Neuronal stem cell (in vitro differentiated cells): ENCODE measurements around the gene EMC8.

Source experiments
- DNase-seq: peaks from one replicate; pipeline ENCODE4 v3.0.0-alpha.2; 2013; ENCODE audit warnings: low spot score
- H2AFZ ChIP-seq: one replicate; pipeline ENCODE4 v1.6.1; 2013; ENCODE audit warnings: mild to moderate bottlenecking, low read length, inconsistent platforms
- H2AK5ac ChIP-seq: 2 replicates; pipeline ENCODE4 v1.6.1; 2013; ENCODE audit warnings: low read depth, mild to moderate bottlenecking, inconsistent platforms, low read length, moderate library complexity, mixed read lengths
- H2BK120ac ChIP-seq: 2 replicates; pipeline ENCODE4 v1.6.1; 2013; ENCODE audit warnings: low read depth, mild to moderate bottlenecking, inconsistent platforms, low read length, moderate library complexity, mixed read lengths
- H2BK12ac ChIP-seq: one replicate; pipeline ENCODE4 v1.6.1; 2013; ENCODE audit warnings: low read length, inconsistent platforms
- H2BK15ac ChIP-seq: 2 replicates; pipeline ENCODE4 v1.6.1; 2013; ENCODE audit warnings: mild to moderate bottlenecking, low read length, inconsistent platforms, mixed read lengths
- H2BK5ac ChIP-seq: one replicate; pipeline ENCODE4 v1.6.1; 2013; ENCODE audit warnings: inconsistent platforms, mild to moderate bottlenecking, low read length, moderate library complexity
- H3K14ac ChIP-seq: one replicate; pipeline ENCODE4 v1.6.1; 2013; ENCODE audit warnings: low read length, inconsistent platforms
- H3K18ac ChIP-seq: 2 replicates; pipeline ENCODE4 v1.6.1; 2013; ENCODE audit warnings: low read length, inconsistent platforms
- H3K23ac ChIP-seq: 2 replicates; pipeline ENCODE4 v1.6.1; 2013; ENCODE audit warnings: low read depth, mild to moderate bottlenecking, mixed read lengths, low read length, inconsistent platforms; ENCODE audit not compliant: poor library complexity
- H3K27ac ChIP-seq: replicated peaks from 3 replicates; pipeline ENCODE4 v1.5.1; 2013; ENCODE audit warnings: low read length, inconsistent platforms
- H3K27me3 ChIP-seq, 3 experiments: 2 replicates each; pipeline ENCODE4 v1.6.1; 2013; ENCODE audit warnings: low read length in 3 of 3, mild to moderate bottlenecking in 2 of 3, inconsistent platforms in 1 of 3, low read depth in 1 of 3, mixed read lengths in 1 of 3, moderate library complexity in 1 of 3; ENCODE audit not compliant: control insufficient read depth in 3 of 3, insufficient read depth in 3 of 3
- H3K36me3 ChIP-seq, 2 donors: replicated peaks in 1 of 2; 2 replicates each; pipeline ENCODE4 v1.6.1; 2013; ENCODE audit warnings: low read length in 2 of 2; ENCODE audit not compliant: control insufficient read depth in 2 of 2, insufficient read depth in 2 of 2
- H3K4ac ChIP-seq: 2 replicates; pipeline ENCODE4 v1.6.1; 2013; ENCODE audit warnings: inconsistent platforms, mild to moderate bottlenecking, low read length, moderate library complexity
- H3K4me1 ChIP-seq, 2 donors: 1 replicate in 1 of 2; 2 replicates in 1 of 2; pipeline ENCODE4 v1.6.1; 2013; ENCODE audit warnings: low read length in 2 of 2, low read depth in 1 of 2; ENCODE audit not compliant: control insufficient read depth in 2 of 2, insufficient read depth in 1 of 2
- H3K4me2 ChIP-seq: one replicate; pipeline ENCODE4 v1.6.1; 2013; ENCODE audit warnings: mild to moderate bottlenecking, low read length, inconsistent platforms; ENCODE audit not compliant: insufficient read depth, poor library complexity, severe bottlenecking
- H3K4me3 ChIP-seq, 2 donors: 2 replicates each; pipeline ENCODE4 v1.5.1; 2013; ENCODE audit warnings: low read length in 2 of 2, mild to moderate bottlenecking in 2 of 2, inconsistent platforms in 1 of 2, moderate library complexity in 1 of 2
- H3K79me1 ChIP-seq: one replicate; pipeline ENCODE4 v1.6.1; 2013; ENCODE audit warnings: low read depth, mild to moderate bottlenecking, inconsistent platforms, low read length, moderate library complexity
- H3K9ac ChIP-seq: one replicate; pipeline ENCODE4 v1.6.1; 2013; ENCODE audit warnings: mild to moderate bottlenecking, low read depth, low read length, inconsistent platforms; ENCODE audit not compliant: poor library complexity
- H3K9me3 ChIP-seq, 2 donors: replicated peaks in 1 of 2; 2 replicates each; pipeline versions ENCODE3 to v1.6.1; 2013; ENCODE audit warnings: low read length in 2 of 2, mild to moderate bottlenecking in 2 of 2, inconsistent platforms in 1 of 2, low read depth in 1 of 2, mixed read lengths in 1 of 2, moderate library complexity in 1 of 2; ENCODE audit not compliant: control insufficient read depth in 2 of 2, insufficient read depth in 1 of 2
- H4K8ac ChIP-seq: one replicate; pipeline ENCODE4 v1.6.1; 2013; ENCODE audit warnings: low read depth, mild to moderate bottlenecking, inconsistent platforms, low read length, moderate library complexity
- H4K91ac ChIP-seq: one replicate; pipeline ENCODE4 v1.6.1; 2013; ENCODE audit warnings: low read length, low read depth, mild to moderate bottlenecking, inconsistent platforms; ENCODE audit not compliant: poor library complexity
- WGBS, 2 donors: extraction: QIAGEN DNeasy Blood & Tissue Kit; methylation state at CpG; one replicate each; pipeline ENCODE4 v1.1.7; 2013; ENCODE audit warnings: missing lambda C conversion rate in 2 of 2, mixed read lengths in 1 of 2; ENCODE audit not compliant: insufficient read length in 2 of 2, insufficient replicate concordance in 1 of 2; ENCODE audit errors: extremely low coverage in 2 of 2; 5-methylcytosine and 5-hydroxymethylcytosine counted together

The EMC8 gene

GRCh38 chr16:85774811-85775210 lies 24.5 kb downstream of the EMC8 start:
- no peak overlapping the region for H3K18ac ChIP-seq

GRCh38 chr16:85774136-85774535 lies 25.2 kb downstream of the EMC8 start:
- H3K23ac ChIP-seq: no peak overlapping the region
- no peaks in the 10 kb centered on the region for H3K79me1 ChIP-seq
- WGBS, 2 donors: no CpG with 5 or more reads among the region's 6 CpGs
- H2BK12ac ChIP-seq: no peak overlapping the region
- no peak overlapping the region for H2AFZ ChIP-seq
- no peak overlapping the region for H3K27ac ChIP-seq
- H3K9me3 ChIP-seq: no peaks in the 10 kb centered on the region
- H4K8ac ChIP-seq: no peak overlapping the region
- no peaks in the 10 kb centered on the region for H3K4me1 ChIP-seq
- H3K14ac ChIP-seq: no peak overlapping the region
- no peak overlapping the region for H3K4me3 ChIP-seq
- H2AK5ac ChIP-seq: no peak overlapping the region
- peaks cover 10 to 28% of the 10 kb centered on the region in 2 donors for H3K36me3 ChIP-seq
- no peak overlapping the region for H3K4me2 ChIP-seq
- H3K9ac ChIP-seq: no peak overlapping the region
- no peak overlapping the region for H3K18ac ChIP-seq
- no peak overlapping the region for H3K4ac ChIP-seq
- H2BK120ac ChIP-seq: no peak overlapping the region
- no peak for DNase-seq
- no peak overlapping the region for H2BK15ac ChIP-seq
- no peak overlapping the region for H2BK5ac ChIP-seq
- H3K27me3 ChIP-seq: no peaks in the 10 kb centered on the region
- no peak overlapping the region for H4K91ac ChIP-seq

More at GRCh38 chr16:85774811-85775210, 24.5 kb downstream of the EMC8 start:
- no peak overlapping the region for H2BK120ac ChIP-seq
- H2BK15ac ChIP-seq: no peak overlapping the region
- no peak overlapping the region for H4K8ac ChIP-seq
- H3K4ac ChIP-seq: no peak overlapping the region
- H3K79me1 ChIP-seq: no peaks in the 10 kb centered on the region
- H2BK12ac ChIP-seq: no peak overlapping the region
- H2AK5ac ChIP-seq: no peak overlapping the region
- no peaks in the 10 kb centered on the region for H3K4me1 ChIP-seq
- no peaks in the 10 kb centered on the region for H3K27me3 ChIP-seq
- no peak overlapping the region for H3K4me2 ChIP-seq
- H2BK5ac ChIP-seq: no peak overlapping the region
- H3K4me3 ChIP-seq: no peak overlapping the region
- H2AFZ ChIP-seq: no peak overlapping the region
- WGBS, 2 donors: no CpG with 5 or more reads among the region's 8 CpGs
- no peaks in the 10 kb centered on the region for H3K9me3 ChIP-seq
- no peak overlapping the region for H3K27ac ChIP-seq
- no peak for DNase-seq
- no peak overlapping the region for H3K9ac ChIP-seq
- H4K91ac ChIP-seq: no peak overlapping the region
- no peak overlapping the region for H3K14ac ChIP-seq
- H3K36me3 ChIP-seq: peaks cover 15 to 35% of the 10 kb centered on the region in 2 donors
- H3K23ac ChIP-seq: no peak overlapping the region

- H3K4me2 ChIP-seq: no peak overlapping the region
- DNase-seq: no peak
These were observed 26.3 kb downstream of the EMC8 start for GRCh38 chr16:85773044-85773443.

GRCh38 chr16:85770741-85771140 lies 28.6 kb downstream of the EMC8 start:
- Histone ChIP-seq H2AK5ac (no peak overlapping the region), H3K9ac (no peak overlapping the region), H3K23ac (no peak overlapping the region), H2AFZ (no peak overlapping the region), H2BK12ac (no peak overlapping the region), H3K27me3 (no peaks in the 10 kb centered on the region), H3K4me3 (no peak overlapping the region), H3K27ac (no peak overlapping the region), H4K91ac (no peak overlapping the region), H2BK5ac (no peak overlapping the region), H3K4me1 (peaks cover 0 to 9% of the 10 kb centered on the region in 2 donors), H3K4me2 (no peak overlapping the region), H2BK120ac (no peak overlapping the region), H3K18ac (no peak overlapping the region), H3K4ac (no peak overlapping the region), H3K14ac (no peak overlapping the region), H3K36me3 (no peaks in the 10 kb centered on the region), H3K9me3 (no peaks in the 10 kb centered on the region), H4K8ac (no peak overlapping the region), H3K79me1 (no peaks in the 10 kb centered on the region), H2BK15ac (no peak overlapping the region)
- no peak for DNase-seq
- WGBS, 2 donors: no CpG with 5 or more reads among the region's 6 CpGs

More at GRCh38 chr16:85773044-85773443, 26.3 kb downstream of the EMC8 start:
- Histone ChIP-seq H3K9me3 (no peaks in the 10 kb centered on the region), H4K8ac (no peak overlapping the region), H3K4me3 (no peak overlapping the region), H3K79me1 (no peaks in the 10 kb centered on the region), H3K27ac (no peak overlapping the region), H2BK12ac (no peak overlapping the region), H3K4me1 (peaks cover 0 to 5% of the 10 kb centered on the region in 2 donors), H3K4ac (no peak overlapping the region), H3K14ac (no peak overlapping the region), H3K27me3 (no peaks in the 10 kb centered on the region), H3K36me3 (peaks cover 4 to 17% of the 10 kb centered on the region in 2 donors), H4K91ac (no peak overlapping the region), H2BK120ac (no peak overlapping the region), H3K18ac (no peak overlapping the region), H3K9ac (no peak overlapping the region), H2AFZ (no peak overlapping the region), H3K23ac (no peak overlapping the region), H2BK5ac (no peak overlapping the region), H2AK5ac (no peak overlapping the region), H2BK15ac (no peak overlapping the region)
- no CpG with 5 or more reads among the region's 6 CpGs for WGBS, 2 donors
